Ovary (tissue), 1 donor: ENCODE results near the gene ASRGL1.

Experiments used
- EP300 ChIP-seq: sonication (generic); formaldehyde crosslinking; IDR thresholded peaks from one replicate; pipeline ENCODE4 v1.6.1; 2017; ENCODE audit warnings: antibody characterized with exemption
- POLR2A ChIP-seq: fragments of 450-650 bp; IDR thresholded peaks from one replicate; pipeline ENCODE4 v1.6.1; 2017; ENCODE audit warnings: antibody characterized with exemption, mild to moderate bottlenecking, moderate library complexity

- TF ChIP-seq POLR2A (no peak), EP300 (no peak)
Observed at GRCh38 chr11:62398011-62398994, 61.1 kb downstream of the ASRGL1 start.
